GM10266 (cell line): ENCODE measurements around the gene OR10R2.

Experiments
- DNase-seq: peaks from one replicate; pipeline ENCODE4 v3.0.0; 2012; ENCODE audit errors: extremely low spot score
- TF ChIP-seq, protein P1 (sequence below): IDR thresholded peaks from 2 replicates; pipeline ENCODE4 v1.5.1; 2012; ENCODE audit warnings: mild to moderate bottlenecking, low read depth; ENCODE audit not compliant: control insufficient read depth, insufficient read depth; ENCODE audit errors: missing control alignments

Gene OR10R2

GRCh38 chr1:158506369-158506987, 34.5 kb downstream of the OR10R2 start:
- DNase-seq = peak; percentile 8
- TF ChIP-seq, protein P1, sequence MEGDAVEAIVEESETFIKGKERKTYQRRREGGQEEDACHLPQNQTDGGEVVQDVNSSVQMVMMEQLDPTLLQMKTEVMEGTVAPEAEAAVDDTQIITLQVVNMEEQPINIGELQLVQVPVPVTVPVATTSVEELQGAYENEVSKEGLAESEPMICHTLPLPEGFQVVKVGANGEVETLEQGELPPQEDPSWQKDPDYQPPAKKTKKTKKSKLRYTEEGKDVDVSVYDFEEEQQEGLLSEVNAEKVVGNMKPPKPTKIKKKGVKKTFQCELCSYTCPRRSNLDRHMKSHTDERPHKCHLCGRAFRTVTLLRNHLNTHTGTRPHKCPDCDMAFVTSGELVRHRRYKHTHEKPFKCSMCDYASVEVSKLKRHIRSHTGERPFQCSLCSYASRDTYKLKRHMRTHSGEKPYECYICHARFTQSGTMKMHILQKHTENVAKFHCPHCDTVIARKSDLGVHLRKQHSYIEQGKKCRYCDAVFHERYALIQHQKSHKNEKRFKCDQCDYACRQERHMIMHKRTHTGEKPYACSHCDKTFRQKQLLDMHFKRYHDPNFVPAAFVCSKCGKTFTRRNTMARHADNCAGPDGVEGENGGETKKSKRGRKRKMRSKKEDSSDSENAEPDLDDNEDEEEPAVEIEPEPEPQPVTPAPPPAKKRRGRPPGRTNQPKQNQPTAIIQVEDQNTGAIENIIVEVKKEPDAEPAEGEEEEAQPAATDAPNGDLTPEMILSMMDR = peak; percentile 61

GRCh38 chr1:158507511-158507910, 35.5 kb downstream of the OR10R2 start:
- TF ChIP-seq, protein P1 = no peak
- DNase-seq = no peak

GRCh38 chr1:158509471-158510156, 37.6 kb downstream of the OR10R2 start:
- DNase-seq = no peak
- TF ChIP-seq, protein P1 = no peak

GRCh38 chr1:158516966-158517365, 44.9 kb downstream of the OR10R2 start:
- no peak for DNase-seq
- TF ChIP-seq, protein P1 = no peak

- no peak for DNase-seq
- TF ChIP-seq, protein P1 = no peak
These were observed 48.0 kb downstream of the OR10R2 start for GRCh38 chr1:158520021-158520420.

DNA sequence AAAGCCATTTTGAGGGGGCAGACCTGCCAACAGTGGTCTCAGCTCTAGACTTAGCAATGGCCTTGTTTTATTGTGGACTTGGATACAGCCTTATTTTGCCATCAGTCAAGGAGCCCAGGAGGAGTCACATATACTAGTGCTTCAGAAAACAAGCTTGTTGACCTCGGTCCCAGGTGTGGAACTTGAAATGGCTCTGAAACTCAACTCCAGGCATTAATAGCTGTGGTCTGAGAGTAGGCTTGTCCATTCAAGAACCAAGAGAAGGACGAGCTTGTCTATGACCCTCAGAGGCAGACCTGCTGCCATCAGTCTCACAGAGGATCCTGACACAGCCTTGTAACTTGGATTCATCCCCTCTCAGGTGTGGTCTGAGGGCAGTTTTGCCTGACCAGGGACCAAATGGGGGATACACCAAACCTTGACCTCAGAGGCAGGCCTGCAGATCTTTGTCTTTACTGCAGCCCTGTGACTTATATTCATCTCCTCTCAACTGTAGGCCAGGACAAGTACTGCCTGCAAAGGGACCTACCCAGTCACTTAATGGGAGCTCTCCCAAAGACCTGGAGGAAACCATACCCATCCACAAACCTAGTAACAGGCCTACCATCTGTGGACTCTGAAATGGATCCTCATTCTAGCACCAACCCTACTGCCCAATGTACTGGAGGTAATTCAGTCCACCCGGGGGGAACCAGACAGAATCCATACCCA, 49.1 kb downstream of the OR10R2 start:
- no peak for DNase-seq
- TF ChIP-seq, protein P1 = no peak

DNA sequence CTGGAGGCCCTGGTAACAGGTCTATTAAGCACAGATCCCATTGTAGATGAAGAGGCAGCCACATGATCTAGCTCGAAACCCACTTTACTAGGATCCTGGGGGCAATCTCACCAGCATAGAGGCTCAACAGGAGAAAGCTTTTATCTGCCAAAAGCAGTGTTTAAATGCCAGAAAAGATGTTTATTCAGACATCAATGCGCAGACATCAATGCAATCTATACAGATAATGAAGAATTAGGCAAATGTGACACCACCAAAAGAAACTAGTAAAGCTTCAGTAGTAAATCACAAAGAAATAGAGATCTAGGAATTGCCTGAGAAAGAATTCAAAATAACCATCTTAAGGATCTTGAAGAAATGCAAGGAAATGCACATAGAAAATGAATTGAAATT, 49.6 kb downstream of the OR10R2 start:
- no peak for DNase-seq
- TF ChIP-seq, protein P1 = no peak
